Activated T-helper 17 cell treated with anti-CD3 and anti-CD28 coated beads, Interleukin-2, amount 50 U/mL, for 72 hours (primary cell): ENCODE measurements around the gene FHAD1. TPM values are rescaled to one million over a fixed set of nuclear protein-coding genes. Genes with fewer than 3 reads are reported as not detected.

Experiments
- ATAC-seq: fragments of 150-1000 bp; cut with Tn5 transposase; replicated peaks from 2 replicates; pipeline ENCODE4 v1.10.0; 2021; ENCODE audit warnings: mild to moderate bottlenecking, moderate library complexity
- H3K27ac Mint-ChIP-seq: one replicate; pipeline ENCODE4 v1.8.0; 2022; ENCODE audit warnings: mixed read lengths
- H3K27me3 Mint-ChIP-seq: one replicate; pipeline ENCODE4 v1.8.0; 2022; ENCODE audit warnings: mixed read lengths
- H3K36me3 Mint-ChIP-seq: one replicate; pipeline ENCODE4 v1.8.0; 2022; ENCODE audit warnings: low read depth, mild to moderate bottlenecking, mixed read lengths
- H3K4me1 Mint-ChIP-seq: one replicate; pipeline ENCODE4 v1.8.0; 2022; ENCODE audit warnings: mixed read lengths
- H3K4me3 Mint-ChIP-seq: one replicate; pipeline ENCODE4 v1.8.0; 2022; ENCODE audit warnings: mild to moderate bottlenecking, mixed read lengths
- H3K9me3 Mint-ChIP-seq: one replicate; pipeline ENCODE4 v1.8.0; 2022; ENCODE audit warnings: mixed read lengths
- total RNA-seq, 2 donors: library from RNA; stranded (reverse); gene quantifications; one replicate each; pipeline ENCODE4 v1.2.3, GENCODE V29; 2022

The FHAD1 gene
- total RNA-seq, result not detected

DNA sequence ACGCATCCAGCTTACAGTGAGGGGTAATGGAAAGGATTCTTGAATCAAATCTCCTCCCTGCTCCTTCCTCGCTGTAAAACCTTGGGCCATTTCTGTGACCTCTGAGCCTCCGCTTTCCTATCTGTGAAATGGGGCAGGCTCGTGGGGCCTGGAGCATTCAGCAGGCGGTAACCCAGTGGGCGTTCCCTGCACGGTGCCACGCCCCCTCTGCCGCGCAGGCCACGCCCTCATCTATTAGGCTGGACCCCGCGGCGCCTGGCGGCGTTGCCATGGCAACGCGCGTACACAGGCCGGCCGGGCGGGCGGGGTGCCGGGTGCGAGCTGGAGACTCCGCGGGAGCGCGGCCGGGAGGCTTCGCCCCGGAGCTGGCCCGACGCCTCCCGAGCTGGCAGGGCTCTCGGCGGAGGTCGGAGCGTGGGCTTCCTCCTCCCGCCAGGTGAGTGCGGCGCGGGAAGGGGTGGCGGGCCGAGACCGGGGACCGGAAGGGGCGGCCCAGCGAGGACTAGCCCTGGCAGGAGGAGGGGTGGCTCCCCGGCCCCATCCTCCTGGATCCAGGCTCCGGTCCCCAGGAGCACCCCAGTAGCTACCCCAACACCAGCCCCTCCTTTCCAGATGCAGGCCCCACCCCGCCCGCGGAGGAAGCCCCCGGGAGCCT, at the start of gene FHAD1:
Gene FHAD1, plus strand, starts transcription at position 264 of the 655 bp plus-strand sequence. CDS start 4,562 bp downstream, outside the sequence.
- Mint-ChIP-seq H3K9me3 (no peaks in the 10 kb centered on the region), H3K36me3 (peaks cover 6% of the 10 kb centered on the region), H3K4me3 (peak within 1 kb of the TSS; percentile 55), H3K27me3 (peaks cover 54% of the 10 kb centered on the region), H3K27ac (no peak within 1 kb of the TSS), H3K4me1 (peaks cover 17% of the 10 kb centered on the region)
- ATAC-seq, result no peak

DNA sequence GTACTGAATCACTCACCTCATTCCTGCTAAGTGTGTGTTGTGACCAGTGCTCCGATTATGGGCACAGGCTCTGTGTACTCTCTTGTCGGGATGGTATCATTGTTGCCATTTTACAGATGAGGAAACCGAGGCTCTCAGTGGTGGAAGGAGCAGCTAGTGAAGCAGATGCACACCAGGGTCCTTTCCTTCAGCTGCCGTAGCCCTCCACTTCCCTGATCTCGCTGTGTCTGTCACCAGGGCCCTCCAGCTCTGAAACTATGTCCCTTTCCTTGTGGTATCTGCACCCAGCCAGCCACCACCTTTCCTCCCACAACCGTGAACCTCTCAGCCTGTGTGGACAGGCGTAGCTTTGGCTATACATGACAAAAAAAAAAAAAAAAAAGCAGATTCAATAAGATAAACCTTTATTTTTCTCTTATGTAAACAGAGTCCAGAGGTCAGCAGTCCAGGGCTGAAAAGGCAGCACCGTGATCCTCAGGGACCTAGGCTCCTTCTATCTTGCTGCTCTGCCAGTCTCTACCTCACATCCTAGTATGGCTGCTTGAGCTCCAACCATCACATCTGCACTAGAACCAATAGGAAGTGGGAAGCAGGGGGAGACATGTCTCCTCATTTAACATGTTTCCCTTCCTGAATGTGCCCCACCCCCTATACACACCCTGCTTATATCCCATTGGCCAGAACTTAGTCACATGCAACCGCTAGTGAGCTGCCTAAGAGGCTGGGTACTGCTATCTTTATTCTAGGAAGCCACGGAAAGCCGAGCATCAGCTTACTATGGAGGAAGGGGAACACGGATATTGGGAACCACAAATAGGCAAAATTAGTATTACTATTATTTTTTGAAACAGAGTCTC, 49.2 kb upstream of the FHAD1 start:
- no peak overlapping the region for H3K27ac Mint-ChIP-seq
- H3K27me3 Mint-ChIP-seq, result peaks cover 11% of the 10 kb centered on the region
- no peak overlapping the region for H3K4me3 Mint-ChIP-seq
- H3K4me1 Mint-ChIP-seq, result no peaks in the 10 kb centered on the region
- ATAC-seq, result no peak
- no peaks in the 10 kb centered on the region for H3K36me3 Mint-ChIP-seq
- H3K9me3 Mint-ChIP-seq, result no peaks in the 10 kb centered on the region

DNA sequence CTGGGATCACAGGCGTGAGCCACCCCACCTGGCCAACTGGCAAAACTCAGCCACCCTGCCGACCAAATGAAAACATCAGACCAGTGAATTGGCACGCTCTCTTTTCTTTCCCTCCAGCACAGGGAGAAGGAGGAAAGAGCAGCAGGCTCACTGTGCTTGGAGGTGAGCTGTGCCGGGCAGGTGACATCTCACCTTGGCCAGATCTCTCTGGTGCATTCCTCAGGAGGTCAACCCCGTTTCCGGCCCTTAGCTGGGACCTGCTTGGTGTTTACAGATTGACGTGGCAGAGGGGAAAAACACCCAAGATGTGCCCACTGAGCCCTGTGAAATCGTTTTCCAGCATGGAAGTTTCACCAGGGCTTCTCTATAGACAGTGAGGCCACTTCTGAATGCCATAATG, 48.3 kb upstream of the FHAD1 start:
- ATAC-seq, result no peak
- Mint-ChIP-seq H3K4me3 (no peak overlapping the region), H3K36me3 (no peaks in the 10 kb centered on the region), H3K27me3 (peaks cover 11% of the 10 kb centered on the region), H3K27ac (no peak overlapping the region), H3K9me3 (no peaks in the 10 kb centered on the region), H3K4me1 (no peaks in the 10 kb centered on the region)

DNA sequence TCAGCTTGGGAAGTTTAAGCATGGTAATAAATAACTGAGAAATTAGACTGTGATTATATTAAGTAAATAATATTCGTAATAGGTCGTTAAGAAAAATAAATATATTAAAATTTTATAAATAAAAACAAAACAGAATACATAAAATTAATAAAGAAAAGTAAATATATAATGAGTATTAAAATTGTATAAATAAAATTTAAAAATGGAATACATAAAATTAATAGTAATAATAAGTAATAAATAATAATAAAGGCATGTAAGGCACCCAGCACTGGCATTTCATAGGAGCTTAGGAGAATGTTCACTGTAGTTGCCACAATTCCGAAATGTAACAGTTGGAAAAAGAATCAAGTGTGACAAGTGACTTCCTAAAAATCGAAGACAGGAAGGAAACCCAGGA, 45.8 kb upstream of the FHAD1 start:
- no peak for ATAC-seq
- Mint-ChIP-seq H3K4me1 (no peaks in the 10 kb centered on the region), H3K36me3 (no peaks in the 10 kb centered on the region), H3K9me3 (no peaks in the 10 kb centered on the region), H3K27ac (no peak overlapping the region), H3K4me3 (no peak overlapping the region), H3K27me3 (peaks cover 8% of the 10 kb centered on the region)

DNA sequence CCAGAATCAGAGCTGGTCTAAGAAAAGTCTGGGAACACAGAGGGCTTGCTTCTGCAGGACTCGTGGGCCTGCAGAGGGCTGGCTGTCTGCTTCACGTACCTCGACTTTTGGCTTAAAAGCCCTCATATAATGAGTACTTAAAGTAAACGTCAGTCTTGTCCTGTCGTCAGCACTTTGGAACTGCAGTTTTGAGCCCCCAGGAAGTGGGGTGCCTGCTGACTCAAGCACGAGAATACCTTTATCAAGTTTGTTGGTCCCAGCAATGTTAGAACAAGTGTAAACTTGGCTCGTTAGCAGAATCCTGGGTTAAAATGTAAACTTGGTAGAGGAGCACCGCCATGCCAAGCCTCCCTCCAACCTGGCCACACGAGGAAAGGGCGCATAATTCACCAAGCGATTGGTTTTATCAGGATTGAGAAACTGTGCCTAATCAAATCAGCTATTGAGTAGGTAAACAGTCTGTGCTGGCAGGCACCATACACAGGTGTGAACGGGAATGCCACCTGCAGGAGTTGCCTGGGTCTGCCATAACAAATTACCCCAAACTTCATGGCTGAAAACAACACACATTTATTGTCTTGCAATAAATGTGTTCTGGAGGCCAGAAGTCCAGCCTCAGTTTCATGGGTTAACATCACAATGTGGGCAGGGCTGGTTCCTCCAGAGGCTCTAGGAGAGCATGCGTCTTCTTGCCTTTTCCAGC, 45.0 kb upstream of the FHAD1 start:
- no peak overlapping the region for H3K27ac Mint-ChIP-seq
- H3K4me3 Mint-ChIP-seq, result no peak overlapping the region
- no peaks in the 10 kb centered on the region for H3K9me3 Mint-ChIP-seq
- no peaks in the 10 kb centered on the region for H3K36me3 Mint-ChIP-seq
- H3K4me1 Mint-ChIP-seq, result no peaks in the 10 kb centered on the region
- H3K27me3 Mint-ChIP-seq, result peaks cover 12% of the 10 kb centered on the region
- no peak for ATAC-seq

DNA sequence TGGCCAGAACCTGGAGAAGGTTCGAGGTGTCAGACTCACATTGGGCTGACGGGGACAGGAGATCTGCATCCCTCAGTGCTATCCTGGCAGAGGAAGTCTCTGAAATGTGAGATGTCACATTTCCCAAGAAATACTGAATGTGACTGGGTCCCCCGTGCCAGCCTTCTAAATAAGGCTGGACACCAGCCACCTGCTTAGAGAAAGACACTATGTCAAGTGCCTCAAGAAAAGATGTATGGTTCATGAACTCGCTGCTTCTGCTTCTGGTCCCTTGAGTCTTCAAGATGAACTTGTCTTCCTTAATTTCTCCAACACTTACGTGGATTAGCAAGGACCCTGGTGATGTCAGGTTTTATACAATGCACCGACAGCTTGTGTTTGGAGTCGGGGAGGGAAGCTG, 42.1 kb upstream of the FHAD1 start:
- Mint-ChIP-seq H3K4me1 (no peaks in the 10 kb centered on the region), H3K27me3 (peaks cover 17% of the 10 kb centered on the region), H3K4me3 (no peak overlapping the region), H3K36me3 (no peaks in the 10 kb centered on the region), H3K9me3 (no peaks in the 10 kb centered on the region), H3K27ac (no peak overlapping the region)
- ATAC-seq, result no peak

DNA sequence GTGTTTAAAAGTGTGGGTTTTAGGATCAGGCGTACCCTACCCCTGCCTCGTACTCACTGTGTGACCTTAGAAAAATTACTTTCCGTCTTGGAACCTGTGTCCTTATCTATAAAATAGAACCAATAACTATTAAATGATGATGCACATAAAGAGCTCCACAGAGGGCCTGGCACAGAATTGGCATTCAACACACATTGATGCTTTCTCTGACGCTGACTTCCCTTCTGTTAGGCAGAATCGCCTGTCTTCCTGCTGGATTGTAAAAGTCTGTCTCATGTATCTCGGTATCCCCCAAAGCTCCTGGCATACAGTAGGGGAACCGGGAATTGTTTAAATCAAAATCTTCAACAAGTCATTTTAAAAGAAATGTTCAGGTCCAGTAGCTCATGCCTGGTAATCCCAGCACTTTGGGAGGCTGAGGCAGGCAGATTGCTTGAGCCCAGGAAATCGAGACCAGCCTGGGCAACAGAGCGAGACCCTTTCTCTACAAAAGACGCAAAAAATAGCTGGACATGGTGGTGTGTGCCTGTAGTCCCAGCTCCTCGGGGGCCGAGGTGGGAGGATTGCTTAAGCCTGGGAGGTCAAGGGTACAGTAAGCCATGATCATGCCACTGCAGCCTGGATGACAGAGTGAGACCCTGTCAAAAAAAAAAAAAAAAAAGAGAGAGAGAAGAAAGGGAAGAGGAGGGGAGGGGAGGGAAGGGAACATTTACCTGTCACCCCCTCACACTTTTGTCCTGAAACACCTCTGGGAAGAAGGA, 41.3 kb upstream of the FHAD1 start:
- no peaks in the 10 kb centered on the region for H3K4me1 Mint-ChIP-seq
- peaks cover 17% of the 10 kb centered on the region for H3K27me3 Mint-ChIP-seq
- H3K4me3 Mint-ChIP-seq, result no peak overlapping the region
- no peaks in the 10 kb centered on the region for H3K36me3 Mint-ChIP-seq
- no peaks in the 10 kb centered on the region for H3K9me3 Mint-ChIP-seq
- H3K27ac Mint-ChIP-seq, result no peak overlapping the region
- ATAC-seq, result no peak

DNA sequence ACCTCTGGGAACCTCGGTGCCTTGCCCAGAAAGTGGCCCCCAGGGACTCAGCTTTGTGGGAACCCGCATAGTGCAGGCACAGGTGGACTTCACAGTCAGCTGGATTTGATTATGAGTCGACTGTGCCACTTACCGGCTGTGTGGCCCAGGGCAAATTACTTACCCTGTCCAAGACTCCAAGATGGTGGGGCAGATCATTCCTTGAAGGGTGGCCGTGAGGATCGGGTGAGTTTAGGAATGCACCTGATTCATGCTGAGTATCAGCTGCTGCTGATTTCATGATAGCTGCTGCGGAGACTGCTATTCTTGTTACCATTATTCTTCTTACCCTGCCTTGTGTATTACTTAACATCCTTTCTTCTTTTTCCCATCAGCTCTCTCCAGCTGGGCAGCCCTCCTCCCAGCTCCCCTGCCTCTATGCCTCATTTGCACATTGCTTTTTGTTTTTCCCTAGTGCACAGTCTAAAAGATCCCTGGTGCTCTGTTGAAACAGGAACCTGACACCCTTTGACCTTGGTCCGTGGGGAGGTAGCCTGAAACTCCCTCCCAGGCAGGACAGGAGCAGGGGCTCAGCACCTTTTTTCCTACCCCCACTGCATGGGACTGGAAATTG, 40.5 kb upstream of the FHAD1 start:
- Mint-ChIP-seq H3K9me3 (no peaks in the 10 kb centered on the region), H3K4me3 (no peak overlapping the region), H3K4me1 (no peaks in the 10 kb centered on the region), H3K27ac (no peak overlapping the region), H3K36me3 (no peaks in the 10 kb centered on the region), H3K27me3 (peaks cover 17% of the 10 kb centered on the region)
- ATAC-seq, result no peak

DNA sequence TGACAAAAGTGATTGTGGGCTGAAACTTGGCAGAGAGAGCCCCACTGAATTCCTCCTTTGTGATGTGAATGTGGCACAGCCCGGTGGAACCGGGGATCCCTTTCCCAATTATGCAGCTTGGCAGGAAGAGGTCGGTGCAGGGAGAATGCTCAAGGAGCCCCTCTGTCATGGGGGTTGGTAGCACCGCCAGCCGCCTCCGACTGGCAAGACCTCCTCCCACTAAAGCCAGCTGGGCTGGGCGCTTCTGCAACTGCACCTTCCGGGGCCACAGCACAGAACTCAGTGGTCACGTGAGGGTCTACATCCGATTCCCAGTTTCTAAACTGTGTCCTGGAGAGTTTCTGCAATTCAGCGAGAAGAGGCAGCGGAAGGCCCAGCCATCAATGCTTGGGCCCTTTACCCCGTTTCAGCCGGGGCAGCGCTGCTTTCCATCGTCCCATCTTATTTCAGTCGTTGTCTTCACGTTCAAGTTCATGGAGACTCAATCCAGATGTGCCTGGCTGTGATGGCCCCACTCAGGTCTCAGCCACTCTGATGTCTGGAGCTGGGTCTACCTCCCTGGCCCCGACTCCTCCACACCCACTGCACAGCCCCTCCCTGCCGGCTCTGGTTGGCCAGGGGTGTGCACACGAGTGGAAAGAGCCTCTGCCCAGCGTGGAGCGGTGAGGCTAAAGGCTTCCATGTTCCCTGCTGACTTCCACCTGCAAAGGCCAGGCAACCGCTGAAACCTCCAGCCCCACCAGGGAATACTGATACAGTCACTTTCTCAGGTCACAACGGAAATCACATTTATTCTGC, 39.8 kb upstream of the FHAD1 start:
- no peak for ATAC-seq
- Mint-ChIP-seq H3K27ac (no peak overlapping the region), H3K4me3 (no peak overlapping the region), H3K36me3 (no peaks in the 10 kb centered on the region), H3K27me3 (peaks cover 21% of the 10 kb centered on the region), H3K4me1 (no peaks in the 10 kb centered on the region), H3K9me3 (no peaks in the 10 kb centered on the region)

DNA sequence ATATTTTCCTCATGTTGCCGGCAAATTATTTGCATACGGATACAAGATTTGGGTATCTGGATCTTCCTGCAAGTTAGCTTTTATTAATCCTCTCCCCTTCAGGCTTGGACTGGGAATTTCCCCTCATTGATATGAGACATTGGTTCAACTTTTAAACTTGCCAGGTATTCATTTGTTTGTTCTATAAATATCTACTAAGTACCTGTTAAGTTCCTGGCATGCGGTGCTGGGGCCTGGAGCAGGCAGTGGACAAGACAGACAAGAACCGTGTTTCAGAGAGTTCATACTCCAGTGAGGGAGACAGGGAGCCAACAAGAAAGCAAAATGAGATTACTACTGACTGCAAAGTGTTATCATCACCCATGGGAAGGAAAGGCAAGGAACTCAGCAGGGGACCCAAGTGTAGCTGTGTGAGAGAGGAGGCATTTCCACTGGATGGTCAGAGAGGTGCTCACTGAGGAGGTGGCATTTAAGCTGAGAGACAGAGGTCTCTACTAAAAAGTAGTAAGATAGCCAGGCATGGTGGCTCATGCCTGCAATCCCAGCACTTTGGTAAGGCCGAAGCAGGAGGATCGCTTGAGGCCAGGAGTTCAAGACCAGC, 39.1 kb upstream of the FHAD1 start:
- H3K27me3 Mint-ChIP-seq, result peaks cover 22% of the 10 kb centered on the region
- no peaks in the 10 kb centered on the region for H3K9me3 Mint-ChIP-seq
- H3K36me3 Mint-ChIP-seq, result no peaks in the 10 kb centered on the region
- no peak overlapping the region for H3K27ac Mint-ChIP-seq
- no peak for ATAC-seq
- no peaks in the 10 kb centered on the region for H3K4me1 Mint-ChIP-seq
- H3K4me3 Mint-ChIP-seq, result no peak overlapping the region

DNA sequence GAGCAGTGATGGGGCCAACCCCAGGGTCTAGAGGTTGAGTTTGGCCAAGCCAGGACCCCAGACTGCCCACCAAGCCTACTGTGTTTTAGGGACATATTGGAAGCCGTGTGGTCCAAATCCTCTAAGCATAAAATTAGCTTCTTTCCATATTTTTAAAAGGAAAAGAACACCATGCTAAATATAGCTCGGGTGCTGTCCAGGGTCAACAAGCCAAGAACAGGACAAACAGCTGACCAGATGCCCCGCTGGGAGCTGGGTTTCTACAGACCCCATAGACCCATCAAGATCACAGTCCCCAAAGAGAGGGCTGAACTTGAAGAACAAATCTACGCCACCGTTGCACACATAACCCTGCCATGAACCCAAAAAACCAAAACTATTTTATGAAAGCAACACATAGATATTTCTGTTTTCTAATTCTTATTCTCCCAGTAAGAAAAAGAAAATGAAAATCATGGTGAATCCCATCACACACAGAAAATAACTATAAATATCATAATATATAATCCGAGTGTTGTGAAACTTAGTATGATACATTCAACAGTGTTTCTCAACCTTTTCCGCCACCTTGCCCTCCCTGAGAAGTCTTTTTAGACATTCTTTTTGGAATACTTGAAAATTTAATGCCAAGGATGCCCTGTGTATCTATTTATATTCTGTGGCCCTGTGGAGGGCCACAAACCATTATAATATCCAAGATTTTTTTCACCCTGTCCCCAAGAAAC, 36.2 kb upstream of the FHAD1 start:
- Mint-ChIP-seq H3K4me3 (no peak overlapping the region), H3K9me3 (no peaks in the 10 kb centered on the region), H3K27me3 (peaks cover 24% of the 10 kb centered on the region), H3K36me3 (no peaks in the 10 kb centered on the region), H3K4me1 (no peaks in the 10 kb centered on the region), H3K27ac (no peak overlapping the region)
- ATAC-seq, result no peak

DNA sequence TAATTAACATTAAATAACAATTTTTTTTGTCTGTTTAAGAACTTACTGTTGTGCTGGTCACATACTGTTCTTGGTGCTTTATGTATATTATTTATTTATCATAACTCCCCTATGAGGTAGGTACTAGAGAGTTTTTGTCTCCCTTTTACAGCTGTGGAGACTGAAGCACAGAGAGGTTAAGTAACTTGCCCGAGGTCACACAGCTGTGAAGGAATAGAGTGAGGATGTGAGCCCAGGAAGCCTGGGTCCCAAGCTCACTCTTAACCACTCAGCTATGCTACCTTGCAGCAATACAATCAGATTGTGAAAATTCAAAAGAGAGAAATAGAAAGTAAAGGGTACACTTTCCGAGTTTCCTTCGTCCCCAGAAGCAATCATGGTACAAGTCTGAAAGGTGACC, 35.6 kb upstream of the FHAD1 start:
- H3K27ac Mint-ChIP-seq, result no peak overlapping the region
- H3K4me1 Mint-ChIP-seq, result no peaks in the 10 kb centered on the region
- H3K36me3 Mint-ChIP-seq, result no peaks in the 10 kb centered on the region
- ATAC-seq, result no peak
- no peak overlapping the region for H3K4me3 Mint-ChIP-seq
- peaks cover 24% of the 10 kb centered on the region for H3K27me3 Mint-ChIP-seq
- no peaks in the 10 kb centered on the region for H3K9me3 Mint-ChIP-seq
